Activated CD4-positive, alpha-beta T cell treated with anti-CD3 and anti-CD28 coated beads for 24 hours (primary cell): ENCODE measurements around the gene RPS26.
"Not testable (repeated sequence)": the region's sequence is repeated elsewhere in the genome, so short reads cannot be mapped to it uniquely, and the experiment has no call there.

Source experiments
- DNase-seq, 2 donors: peaks; one replicate each; pipeline ENCODE4 v3.0.0-alpha.2; 2020; ENCODE audit warnings: low read depth in 2 of 2

RPS26 gene

GRCh38 chr12:56021889-56022497 is 19.7 kb upstream of the RPS26 start:
- no peak for DNase-seq

DNA sequence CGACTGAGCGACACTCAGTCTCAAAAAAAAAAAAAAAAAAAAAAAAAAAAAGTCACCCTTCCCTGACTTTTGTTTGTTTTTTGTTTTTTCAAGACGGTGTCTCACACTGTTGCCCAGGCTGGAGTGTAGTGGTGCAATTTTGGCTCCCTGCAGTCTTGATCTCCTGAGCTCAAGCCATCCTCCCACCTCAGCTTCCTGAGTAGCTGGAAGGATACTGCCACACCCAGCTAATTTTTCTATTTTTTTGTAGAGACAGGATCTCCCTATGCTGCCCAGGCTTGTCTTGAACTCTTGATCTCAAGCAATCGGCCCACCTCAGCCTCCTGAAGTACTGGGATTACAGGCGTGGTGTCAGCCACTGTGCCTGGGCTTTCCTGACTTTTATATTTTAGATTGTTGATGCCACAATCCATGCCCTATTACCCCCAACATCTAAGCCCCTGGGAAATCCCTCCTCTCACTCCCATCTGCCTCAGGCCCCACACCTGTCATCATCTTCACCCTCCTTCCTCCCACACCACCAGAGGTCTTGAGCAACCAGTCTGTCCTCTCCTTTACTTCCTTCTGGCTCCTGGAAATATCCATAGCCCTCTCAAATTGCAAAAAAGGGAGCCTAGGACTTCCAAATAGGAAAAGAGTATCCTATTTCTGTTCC is 13.1 kb upstream of the RPS26 start:
- no peak for DNase-seq

- no peak for DNase-seq
Measured at GRCh38 chr12:56029166-56029519, 12.6 kb upstream of the RPS26 start.

- no peak for DNase-seq
Measured at GRCh38 chr12:56029666-56030293, 11.9 kb upstream of the RPS26 start.

GRCh38 chr12:56031987-56032386 is 9.7 kb upstream of the RPS26 start:
- no peak for DNase-seq

- no peak for DNase-seq
Measured at GRCh38 chr12:56034586-56035332, 7.0 kb upstream of the RPS26 start.

DNA sequence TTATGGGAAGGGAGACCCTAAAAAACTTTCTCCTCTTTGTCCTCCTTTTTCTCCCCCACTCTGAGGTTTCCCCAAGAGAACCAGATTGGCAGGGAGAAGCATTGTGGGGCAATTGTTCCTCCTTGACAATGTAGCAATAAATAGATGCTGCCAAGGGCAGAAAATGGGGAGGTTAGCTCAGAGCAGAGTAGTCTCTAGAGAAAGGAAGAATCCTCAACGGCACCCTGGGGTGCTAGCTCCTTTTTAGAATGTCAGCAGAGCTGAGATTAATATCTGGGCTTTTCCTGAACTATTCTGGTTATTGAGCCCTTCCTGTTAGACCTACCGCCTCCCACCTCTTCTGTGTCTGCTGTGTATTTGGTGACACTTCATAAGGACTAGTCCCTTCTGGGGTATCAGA is 4.6 kb upstream of the RPS26 start:
- no peak for DNase-seq

GRCh38 chr12:56038022-56038655 is 3.6 kb upstream of the RPS26 start:
- no peak for DNase-seq

DNA sequence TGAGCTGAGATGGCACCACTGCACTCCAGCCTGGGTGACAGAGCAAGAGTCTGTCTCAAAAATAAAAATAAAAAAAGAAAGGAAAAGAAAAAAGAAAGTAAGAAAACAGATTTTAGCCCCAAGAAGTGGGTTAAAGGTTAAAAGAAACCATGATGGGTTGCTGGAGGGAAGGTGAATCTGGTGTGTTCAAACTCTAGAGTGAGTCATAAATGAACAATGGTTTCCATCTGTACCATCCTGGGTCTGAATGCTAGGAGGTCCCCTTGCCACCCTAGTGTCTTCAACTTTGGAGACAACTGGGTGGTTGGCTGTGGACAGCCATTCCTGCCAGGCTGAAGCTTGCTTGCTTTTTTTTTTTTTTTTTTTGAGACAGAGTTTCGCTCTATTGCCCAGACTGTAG is 1.6 kb upstream of the RPS26 start:
- no peak for DNase-seq

DNA sequence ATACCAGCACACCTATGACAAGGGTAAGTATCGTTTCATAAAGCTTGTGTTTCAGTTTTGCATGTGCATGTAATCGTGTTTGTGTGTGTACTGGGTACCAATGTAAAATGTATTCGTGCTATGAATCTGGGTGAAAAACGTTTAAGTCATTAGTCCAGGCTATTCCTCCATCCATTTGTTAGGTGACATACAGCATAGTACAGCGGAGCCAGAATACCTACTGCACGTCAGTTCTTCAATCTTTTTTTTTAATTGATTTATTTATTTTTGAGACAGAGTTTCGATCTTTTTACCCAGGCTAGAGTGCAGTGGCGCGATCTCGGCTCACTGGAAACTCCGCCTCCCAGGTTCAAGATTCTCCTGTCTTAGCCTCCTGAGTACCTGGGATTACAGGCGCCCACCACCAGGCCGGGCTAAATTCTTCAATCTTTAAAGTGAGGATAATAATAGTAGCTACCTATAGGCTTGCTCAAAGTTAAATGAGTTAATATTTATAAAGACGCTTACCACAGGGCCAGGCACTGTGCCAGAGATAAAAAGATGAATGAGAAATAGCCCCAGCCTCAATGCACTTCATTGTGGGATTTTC is 661 bp upstream of the RPS26 start:
- DNase-seq: no peak

DNA sequence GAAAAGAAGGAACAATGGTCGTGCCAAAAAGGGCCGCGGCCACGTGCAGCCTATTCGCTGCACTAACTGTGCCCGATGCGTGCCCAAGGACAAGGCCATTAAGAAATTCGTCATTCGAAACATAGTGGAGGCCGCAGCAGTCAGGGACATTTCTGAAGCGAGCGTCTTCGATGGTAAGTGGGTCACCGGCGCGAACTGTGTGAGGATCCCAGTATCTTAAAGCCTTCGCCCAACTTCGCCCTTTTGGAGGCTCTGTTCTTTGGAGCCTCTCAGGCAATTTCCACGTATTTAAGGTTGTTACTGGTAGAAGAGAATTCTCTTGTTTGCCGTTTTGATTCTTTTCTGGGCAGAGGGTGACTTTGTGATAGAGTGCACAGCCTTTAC is 704 bp downstream of the RPS26 start:
- not testable (repeated sequence) for DNase-seq

DNA sequence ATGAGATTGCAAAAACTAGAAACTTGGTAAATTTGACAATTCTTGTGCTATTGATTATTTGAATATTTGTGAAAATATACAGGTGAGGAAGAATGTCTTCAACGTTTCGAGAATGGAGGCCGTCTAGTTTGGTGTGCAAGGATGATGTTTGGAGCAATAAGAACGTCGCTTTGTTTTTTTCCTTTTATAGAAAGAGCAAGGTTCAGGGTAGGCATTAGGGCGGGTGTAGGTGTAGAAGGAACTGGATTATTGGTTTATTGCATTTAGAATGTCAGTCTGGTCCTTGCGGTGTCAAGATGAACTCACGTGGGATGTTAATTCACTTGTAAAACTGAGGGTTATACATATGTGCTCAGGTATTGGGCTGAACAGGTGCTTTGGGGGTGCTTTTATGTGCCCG is 1.1 kb downstream of the RPS26 start:
- DNase-seq: no peak

GRCh38 chr12:56046027-56046780 is 4.5 kb downstream of the RPS26 start:
- no peak for DNase-seq

DNA sequence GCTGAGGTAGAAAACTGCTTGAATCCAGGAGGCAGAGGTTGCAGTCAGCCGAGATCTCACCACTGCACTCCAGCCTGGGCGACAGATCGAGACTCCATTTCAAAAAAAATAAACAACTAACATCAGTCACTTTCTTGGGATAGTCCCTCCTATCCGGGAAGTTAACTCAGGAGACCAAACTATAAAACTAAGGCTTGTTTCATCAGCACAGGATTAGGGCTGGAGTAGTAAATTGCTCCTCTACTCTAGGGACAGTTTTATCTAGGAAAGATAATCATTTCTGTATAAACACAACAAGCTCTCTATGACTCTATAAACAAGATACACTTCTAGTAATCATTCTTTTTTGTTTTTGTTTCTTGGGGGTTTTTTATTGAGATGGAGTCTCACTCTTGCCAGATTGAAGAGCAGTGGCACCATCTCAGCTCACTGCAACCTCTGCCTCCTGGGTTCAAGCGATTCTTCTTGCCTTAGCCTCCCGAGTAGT is 11.7 kb downstream of the RPS26 start:
- DNase-seq: no peak

DNA sequence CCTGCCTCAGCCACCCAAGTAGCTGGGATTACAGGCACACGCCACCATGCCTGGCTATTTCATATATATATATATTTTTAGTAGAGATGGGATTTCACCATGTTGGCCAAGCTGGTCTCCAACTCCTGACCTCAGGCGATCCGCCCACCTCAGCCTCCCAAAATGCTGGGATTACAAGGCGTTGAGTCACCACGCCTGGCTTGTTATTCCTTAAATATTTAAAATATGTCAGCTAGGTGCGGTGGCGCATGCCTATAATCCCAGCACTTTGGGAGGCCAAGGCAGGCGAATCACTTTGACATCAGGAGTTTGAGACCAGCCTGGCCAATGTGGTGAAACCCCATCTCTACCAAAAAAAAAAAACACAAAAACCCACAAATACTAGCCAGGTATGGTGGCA is 18.2 kb downstream of the RPS26 start:
- DNase-seq: not testable (repeated sequence)

DNA sequence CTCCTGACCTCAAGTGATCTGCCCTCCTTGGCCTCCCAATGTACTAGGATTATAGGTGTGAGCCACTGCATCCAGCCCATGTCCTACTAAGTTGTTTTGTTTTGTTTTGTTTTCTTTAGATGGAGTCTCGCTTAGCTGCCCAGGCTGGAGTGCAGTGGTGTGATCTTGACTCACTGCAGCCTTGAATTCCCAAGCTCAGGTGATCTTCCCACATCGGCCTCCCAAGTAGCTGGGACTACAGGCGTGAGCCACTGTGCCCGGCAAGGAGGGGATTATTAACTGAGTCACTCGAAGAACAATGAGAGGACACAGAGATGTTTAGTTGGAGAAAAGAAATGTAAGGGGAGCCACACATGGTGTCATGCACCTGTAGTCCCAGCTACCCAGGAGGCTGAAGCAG is 20.3 kb downstream of the RPS26 start:
- DNase-seq: no peak

DNA sequence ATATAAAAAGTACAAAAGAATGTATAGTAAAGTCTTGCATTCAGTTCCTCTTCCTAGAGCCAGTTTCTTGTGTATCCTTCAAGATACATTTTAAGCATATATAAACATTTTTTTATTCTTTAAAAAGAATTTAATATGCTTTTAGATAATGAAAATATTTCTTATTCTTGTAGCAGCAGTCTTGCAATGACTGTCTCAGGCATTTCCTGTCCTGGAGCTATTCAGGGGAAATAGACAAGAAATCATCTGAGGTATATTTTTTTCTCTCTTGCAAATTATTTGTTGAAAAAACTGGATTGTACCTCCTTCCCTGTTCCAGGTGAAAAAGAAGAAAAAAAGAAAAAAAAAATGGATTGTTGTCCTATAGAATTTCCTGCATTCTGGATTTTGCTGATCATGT is 21.3 kb downstream of the RPS26 start:
- no peak for DNase-seq

DNA sequence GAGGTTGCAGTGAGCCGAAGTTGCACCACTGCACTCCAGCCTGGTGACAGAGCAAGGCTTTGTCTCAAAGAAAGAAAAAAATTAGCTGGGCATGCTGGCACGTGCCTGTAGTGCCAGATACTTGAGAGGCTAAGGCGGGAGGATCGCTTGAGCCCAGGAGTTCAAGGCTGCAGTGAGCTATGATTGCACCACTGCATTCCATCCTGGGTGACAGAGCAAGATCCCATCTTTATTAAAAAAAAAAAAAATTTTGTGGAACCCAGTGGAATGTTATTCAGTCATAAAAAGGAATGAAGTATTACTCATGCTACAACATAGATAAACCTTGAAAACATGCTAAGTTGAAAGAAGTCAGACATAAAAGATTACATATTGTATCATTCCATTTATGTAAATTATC is 29.9 kb downstream of the RPS26 start:
- DNase-seq: no peak

DNA sequence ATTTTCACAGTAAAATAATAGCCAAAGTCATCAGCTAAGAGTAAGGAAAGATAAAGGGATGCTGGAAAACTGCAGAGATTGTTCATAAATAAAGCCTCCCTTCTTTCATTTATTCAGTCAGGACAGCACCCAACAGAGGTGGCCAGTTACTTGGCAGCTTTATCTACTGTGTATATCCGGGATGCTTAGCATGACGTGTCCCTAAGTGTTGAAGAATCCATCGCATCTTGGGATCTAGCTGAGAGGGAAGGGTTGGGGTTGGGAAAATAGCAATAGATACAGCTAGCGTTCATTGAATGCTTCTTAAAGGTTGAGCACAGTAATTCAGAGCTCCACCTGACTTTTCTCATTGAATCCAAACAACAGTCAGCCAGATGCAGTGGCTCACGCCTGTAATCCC is 32.7 kb downstream of the RPS26 start:
- DNase-seq: no peak

DNA sequence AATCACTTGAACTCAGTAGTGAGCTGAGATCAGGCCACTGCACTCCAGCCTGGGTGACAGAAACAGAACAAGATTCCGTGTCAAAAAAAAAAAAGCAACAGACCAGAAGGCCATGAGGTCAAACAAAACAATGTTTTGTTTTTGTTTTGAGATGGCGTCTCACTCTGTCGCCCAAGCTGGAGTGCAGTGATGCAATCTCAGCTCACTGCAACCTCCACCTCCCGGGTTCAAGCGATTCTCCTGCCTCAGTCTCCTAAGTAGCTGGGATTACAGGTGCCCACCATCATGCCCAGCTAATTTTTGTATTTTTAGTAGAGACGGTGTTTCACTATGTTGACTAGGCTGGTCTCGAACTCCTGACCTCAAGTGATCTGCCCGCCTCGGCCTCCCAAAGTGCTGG is 36.2 kb downstream of the RPS26 start:
- DNase-seq: not testable (repeated sequence)

GRCh38 chr12:56078427-56078826 is 36.7 kb downstream of the RPS26 start:
- DNase-seq: no peak
